T-cell (primary cell): ENCODE results near the gene KYAT1. TPM values are rescaled to one million over a fixed set of nuclear protein-coding genes. Genes with fewer than 3 reads are reported as not detected.

Experiments
- ATAC-seq, 4 experiments: fragments of 200-7000 bp in 3 of 4; fragments of 150-1000 bp in 1 of 4; cut with Tn5 transposase; replicated peaks in 1 of 4; 1 replicate in 3 of 4; 2 replicates in 1 of 4; pipeline ENCODE4 v1.10.0; 2021; ENCODE audit warnings: moderate library complexity in 3 of 4, mild to moderate bottlenecking in 2 of 4, moderate number of reproducible peaks in 1 of 4
- CTCF ChIA-PET, 2 donors: fragments of 300-600 bp; sonication (Branson Sonifier 250); formaldehyde crosslinking; loops; one replicate each; lab custom pipeline; 2022; ENCODE audit warnings: antibody characterized with exemption in 2 of 2; lab: Charles Lee
- POLR2A ChIA-PET, 2 donors: fragments of 300-600 bp; sonication (Branson Sonifier 250); formaldehyde crosslinking; loops; one replicate each; lab custom pipeline; 2022; ENCODE audit warnings: antibody characterized with exemption in 2 of 2; lab: Charles Lee
- DNase-seq, 35 experiments: peaks; one replicate each; pipeline versions ENCODE4 v3.0.0 to v3.0.0-alpha.2; 2013 to 2023
- H3K27ac ChIP-seq: one replicate; pipeline ENCODE4 v1.5.1; 2013; ENCODE audit warnings: low read length
- H3K27me3 ChIP-seq, 2 experiments: replicated peaks in 1 of 2; 1 replicate in 1 of 2; 2 replicates in 1 of 2; pipeline versions ENCODE4 v1.6.1 to v1.7.0; 2013; ENCODE audit warnings: low read length in 1 of 2, mixed read lengths in 1 of 2; ENCODE audit not compliant: control insufficient read depth in 2 of 2, insufficient read depth in 2 of 2; ENCODE audit errors: extremely low read depth in 1 of 2
- H3K36me3 ChIP-seq, 2 donors: 1 replicate in 1 of 2; 2 replicates in 1 of 2; pipeline versions ENCODE4 v1.6.1 to v1.7.0; 2013; ENCODE audit warnings: low read length in 1 of 2; ENCODE audit not compliant: control insufficient read depth in 2 of 2, insufficient read depth in 1 of 2; ENCODE audit errors: extremely low read depth in 1 of 2
- H3K4me1 ChIP-seq, 2 experiments: 1 replicate in 1 of 2; 2 replicates in 1 of 2; pipeline versions ENCODE4 v1.6.1 to v1.7.0; 2013; ENCODE audit warnings: low read length in 2 of 2, mixed read lengths in 1 of 2; ENCODE audit not compliant: insufficient read depth in 2 of 2, control insufficient read depth in 1 of 2; ENCODE audit errors: extremely low read depth in 1 of 2
- H3K4me3 ChIP-seq, 2 donors: 1 replicate in 1 of 2; 2 replicates in 1 of 2; pipeline versions ENCODE4 v1.5.1 to v1.7.0; 2013; ENCODE audit warnings: mild to moderate bottlenecking in 2 of 2, low read length in 1 of 2, moderate library complexity in 1 of 2; ENCODE audit not compliant: control insufficient read depth in 1 of 2; ENCODE audit errors: extremely low read depth in 1 of 2
- H3K9me3 ChIP-seq: 2 replicates; pipeline ENCODE4 v1.7.0; 2013
- H3K27ac Mint-ChIP-seq, 2 donors: one replicate each; pipeline ENCODE4 v1.8.0; 2020 to 2021; ENCODE audit warnings: mild to moderate bottlenecking in 2 of 2, mixed read lengths in 2 of 2
- H3K27me3 Mint-ChIP-seq, 2 donors: one replicate each; pipeline ENCODE4 v1.8.0; 2021 to 2022; ENCODE audit warnings: mixed read lengths in 2 of 2
- H3K36me3 Mint-ChIP-seq: one replicate; pipeline ENCODE4 v1.8.0; 2021; ENCODE audit warnings: mixed read lengths
- H3K4me1 Mint-ChIP-seq, 3 donors: one replicate each; pipeline ENCODE4 v1.8.0; 2020 to 2022; ENCODE audit warnings: mixed read lengths in 3 of 3, mild to moderate bottlenecking in 1 of 3
- H3K4me3 Mint-ChIP-seq, 3 donors: one replicate each; pipeline ENCODE4 v1.8.0; 2020 to 2022; ENCODE audit warnings: mild to moderate bottlenecking in 3 of 3, mixed read lengths in 3 of 3, moderate library complexity in 3 of 3
- H3K9me3 Mint-ChIP-seq, 3 donors: one replicate each; pipeline ENCODE4 v1.8.0; 2020 to 2022; ENCODE audit warnings: mixed read lengths in 3 of 3
- WGBS: methylation state at CpG from one replicate; pipeline ENCODE4 v1.1.5; 2013; ENCODE audit warnings: missing lambda C conversion rate; ENCODE audit not compliant: insufficient coverage; 5-methylcytosine and 5-hydroxymethylcytosine counted together
- total RNA-seq, 35 experiments: library from RNA in 6 of 35; stranded (reverse) in 6 of 35; fragments of 120-200 nt in 1 of 35; gene quantifications; one replicate each; pipeline versions ENCODE4 v1.2.1 to v1.2.4 and lab custom pipeline; 2013 to 2026

Gene KYAT1
- total RNA-seq, 5 donors from 2014 or later (not counting 1 experiment from before 2014, with no cell fraction given): 9.7 to 15.6 (median 11.7) TPM

DNA sequence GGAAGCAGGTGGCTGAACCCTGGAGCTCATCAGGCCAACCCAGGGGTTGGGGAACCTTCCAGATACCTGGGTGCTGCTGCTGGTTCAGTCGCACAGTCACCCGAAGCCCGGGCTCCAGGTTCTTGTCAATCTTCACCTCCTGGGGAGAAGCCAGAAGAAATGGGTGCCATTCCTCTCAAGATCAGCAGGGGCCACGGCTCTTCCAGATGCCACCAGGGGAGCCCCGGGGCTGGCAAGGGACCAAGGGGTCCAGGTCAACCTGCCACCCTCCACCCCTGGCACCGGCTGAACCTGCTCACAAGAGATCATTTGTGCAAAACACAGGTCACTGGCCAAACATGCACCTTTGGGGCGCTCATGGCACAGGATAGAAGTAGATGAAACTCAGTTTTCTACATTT lies 56.8 kb downstream of the KYAT1 start:
- no peaks in the 10 kb centered on the region for H3K9me3 ChIP-seq
- no peak overlapping the region for H3K4me3 ChIP-seq
- H3K27me3 ChIP-seq: no peaks in the 10 kb centered on the region
- H3K36me3 ChIP-seq: peaks cover 22 to 55% of the 10 kb centered on the region in 2 donors
- CTCF ChIA-PET: no interaction called here
- H3K4me1 ChIP-seq: peaks cover 0 to 25% of the 10 kb centered on the region in 2 experiments
- 94% methylated on average over 6 of the region's 7 CpGs for WGBS
- no peak for DNase-seq
- POLR2A ChIA-PET: interaction anchor here in 1 of 2 donors (0.6 kb wide), 1 partner anchor 98 kb away, joined by 6 read pairs; no protein-coding TSS in a partner anchor
- no peaks in the 10 kb centered on the region for H3K9me3 Mint-ChIP-seq
- peaks cover 24 to 34% (median 28%) of the 10 kb centered on the region in 3 donors for H3K4me1 Mint-ChIP-seq
- H3K27me3 Mint-ChIP-seq: no peaks in the 10 kb centered on the region
- no peak for ATAC-seq
- H3K27ac ChIP-seq: no peak overlapping the region
- H3K27ac Mint-ChIP-seq: no peak overlapping the region
- H3K36me3 Mint-ChIP-seq: peaks cover 23% of the 10 kb centered on the region
- no peak overlapping the region for H3K4me3 Mint-ChIP-seq

DNA sequence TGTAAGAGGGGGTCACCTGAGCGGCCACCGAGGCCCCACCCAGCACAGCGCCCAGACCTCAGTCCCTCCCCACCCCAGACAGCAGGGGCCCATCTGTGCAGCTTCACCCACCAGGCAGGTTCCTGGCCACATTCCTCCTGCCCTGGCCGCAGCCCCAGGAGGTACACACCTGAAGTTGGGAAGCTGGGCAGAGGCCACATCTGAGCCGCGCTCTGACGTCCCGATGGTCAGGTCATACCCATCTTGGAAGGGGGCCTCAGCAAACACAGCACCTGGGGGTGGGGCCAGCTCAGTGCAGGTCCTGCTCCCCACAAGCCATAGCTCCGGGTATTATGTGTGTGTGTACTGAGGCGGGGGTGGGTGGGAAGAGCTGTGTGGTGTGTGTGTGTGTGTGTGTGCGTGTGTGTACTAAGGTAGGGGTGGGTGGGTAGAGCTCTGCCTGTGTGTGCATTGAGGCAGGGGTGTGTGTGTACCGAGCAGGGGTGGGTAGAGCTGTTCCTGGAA lies 57.8 kb downstream of the KYAT1 start:
- Mint-ChIP-seq H3K4me3 (no peak overlapping the region), H3K36me3 (peaks cover 21% of the 10 kb centered on the region), H3K27ac (no peak overlapping the region), H3K27me3 (no peaks in the 10 kb centered on the region), H3K9me3 (no peaks in the 10 kb centered on the region), H3K4me1 (peaks cover 28 to 37% (median 30%) of the 10 kb centered on the region in 3 donors)
- Histone ChIP-seq H3K4me3 (no peak overlapping the region), H3K9me3 (no peaks in the 10 kb centered on the region), H3K27me3 (no peaks in the 10 kb centered on the region), H3K27ac (no peak overlapping the region), H3K36me3 (peaks cover 22 to 55% of the 10 kb centered on the region in 2 donors), H3K4me1 (peaks cover 0 to 29% of the 10 kb centered on the region in 2 experiments)
- WGBS: 97% methylated on average over 11 of the region's 12 CpGs
- ChIA-PET POLR2A (no interaction called here), CTCF (no interaction called here)
- no peak for ATAC-seq
- no peak for DNase-seq

DNA sequence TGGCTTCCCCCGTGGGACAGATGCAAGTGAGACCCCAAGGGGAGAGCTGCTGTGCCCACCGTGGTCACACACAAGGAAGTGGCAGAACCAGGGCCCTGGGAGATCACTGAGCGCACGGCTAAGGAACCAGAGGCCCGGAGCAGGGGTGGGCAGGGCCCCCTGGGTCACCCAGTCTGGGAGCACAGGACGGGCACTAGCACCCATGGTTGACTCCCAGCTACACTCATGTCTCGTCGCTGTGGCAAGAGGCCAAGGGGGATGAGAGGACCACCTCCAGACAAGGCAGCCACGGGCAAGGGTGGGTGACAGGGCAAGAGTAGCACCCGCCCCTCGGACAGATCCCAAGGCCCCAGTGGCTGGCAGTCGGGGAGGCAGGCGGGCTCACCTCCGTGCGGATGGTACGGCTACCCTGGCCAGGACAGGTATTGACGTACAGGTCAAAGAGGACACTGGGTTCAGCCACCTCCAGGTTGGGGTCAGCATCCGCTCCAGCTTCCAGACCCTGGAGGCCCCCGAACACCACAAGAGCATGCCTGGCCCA lies 58.3 kb downstream of the KYAT1 start:
- H3K9me3 Mint-ChIP-seq: no peaks in the 10 kb centered on the region
- no peaks in the 10 kb centered on the region for H3K27me3 ChIP-seq
- no peak overlapping the region for H3K4me3 Mint-ChIP-seq
- H3K36me3 ChIP-seq: peaks cover 22 to 55% of the 10 kb centered on the region in 2 donors
- no peak for ATAC-seq
- H3K36me3 Mint-ChIP-seq: peaks cover 18% of the 10 kb centered on the region
- peaks cover 23 to 32% (median 25%) of the 10 kb centered on the region in 3 donors for H3K4me1 Mint-ChIP-seq
- H3K27me3 Mint-ChIP-seq: no peaks in the 10 kb centered on the region
- no peak overlapping the region for H3K4me3 ChIP-seq
- no peak overlapping the region for H3K27ac ChIP-seq
- CTCF ChIA-PET: no interaction called here
- H3K9me3 ChIP-seq: no peaks in the 10 kb centered on the region
- no peak overlapping the region for H3K27ac Mint-ChIP-seq
- peaks cover 0 to 25% of the 10 kb centered on the region in 2 experiments for H3K4me1 ChIP-seq
- POLR2A ChIA-PET: no interaction called here
- WGBS: 94% methylated on average over 19 of the region's 19 CpGs
- DNase-seq: no peak

DNA sequence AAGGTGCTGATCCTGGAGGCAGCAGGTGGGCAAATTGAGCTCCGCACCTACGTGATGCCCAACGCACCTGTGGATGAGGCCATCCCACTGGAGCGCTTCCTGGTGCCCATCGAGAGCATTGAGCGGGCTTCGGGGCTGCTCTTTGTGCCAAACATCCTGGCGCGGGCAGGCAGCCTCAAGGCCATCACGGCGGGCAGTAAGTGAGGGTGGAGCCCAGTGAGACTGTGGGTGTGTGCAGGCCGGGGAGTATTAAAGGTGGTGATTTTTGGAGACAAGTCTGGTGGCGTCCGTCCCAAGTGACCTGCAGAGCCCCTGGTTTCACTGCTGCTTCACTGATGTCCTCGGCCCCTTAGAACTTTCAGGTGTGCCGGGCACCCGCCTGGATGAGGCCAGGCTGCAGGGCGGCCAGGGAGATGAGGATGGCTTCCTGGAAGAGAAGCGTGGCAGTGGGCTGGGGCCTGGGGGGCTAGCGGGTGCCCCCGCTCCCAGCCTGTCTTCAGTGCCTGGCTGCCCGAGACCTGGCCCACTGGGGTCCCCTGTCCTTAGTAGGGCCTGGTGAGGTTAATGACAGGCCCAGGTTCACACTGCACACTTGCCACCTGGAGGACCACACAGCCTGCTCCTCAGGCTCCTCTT lies 59.2 kb downstream of the KYAT1 start:
- CTCF ChIA-PET: no interaction called here
- no peak for DNase-seq
- H3K36me3 ChIP-seq: peaks cover 22 to 52% of the 10 kb centered on the region in 2 donors
- Mint-ChIP-seq H3K4me3 (no peak overlapping the region), H3K27me3 (no peaks in the 10 kb centered on the region), H3K27ac (peak overlapping the region in 1 of 2 donors; percentile 46), H3K9me3 (no peaks in the 10 kb centered on the region), H3K4me1 (peaks cover 13 to 30% (median 23%) of the 10 kb centered on the region in 3 donors), H3K36me3 (peaks cover 18% of the 10 kb centered on the region)
- ATAC-seq: no peak
- H3K4me1 ChIP-seq: peaks cover 0 to 26% of the 10 kb centered on the region in 2 experiments
- POLR2A ChIA-PET: no interaction called here
- H3K27ac ChIP-seq: no peak overlapping the region
- no peaks in the 10 kb centered on the region for H3K9me3 ChIP-seq
- WGBS: 98% methylated on average over 14 of the region's 22 CpGs
- no peaks in the 10 kb centered on the region for H3K27me3 ChIP-seq
- H3K4me3 ChIP-seq: no peak overlapping the region

DNA sequence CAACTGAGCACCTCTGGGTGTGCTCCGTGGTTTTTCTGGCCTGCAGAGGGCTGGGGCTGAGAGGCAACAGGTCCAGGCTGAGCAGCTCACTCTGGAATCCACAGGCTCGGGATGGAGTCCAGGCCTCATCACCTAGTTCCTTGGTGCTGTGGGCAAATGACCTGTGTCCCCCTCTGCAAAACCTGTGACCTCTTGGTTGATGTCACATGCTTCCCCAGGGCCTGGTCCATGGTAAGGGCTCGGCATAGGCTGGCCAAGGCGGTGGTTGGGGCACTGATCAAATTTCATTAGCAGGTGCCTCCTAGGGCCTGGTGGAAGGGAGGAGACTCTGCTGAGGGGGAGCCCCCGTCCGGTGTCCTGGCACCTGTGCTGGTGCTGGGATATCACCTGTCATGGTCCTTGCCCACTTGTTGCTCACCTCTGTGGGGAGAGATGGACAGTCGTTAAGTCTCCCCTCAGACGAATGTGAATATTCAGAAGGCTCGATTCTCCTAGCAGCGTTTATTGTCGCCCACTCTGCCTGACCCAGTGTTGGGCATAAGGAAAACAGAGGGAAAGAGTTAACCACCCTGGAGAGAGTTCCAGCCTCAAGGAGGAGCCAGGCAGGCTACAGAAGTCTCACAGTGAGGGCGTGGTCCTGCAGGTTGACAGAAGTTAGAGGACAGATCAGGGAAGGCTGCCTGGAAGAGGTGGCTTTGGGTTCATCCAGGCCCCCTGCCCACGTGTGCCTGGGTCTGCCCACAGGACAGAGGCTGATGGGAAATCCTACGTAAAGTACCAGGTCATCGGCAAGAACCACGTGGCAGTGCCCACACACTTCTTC lies 60.0 kb downstream of the KYAT1 start:
- H3K27me3 Mint-ChIP-seq: no peaks in the 10 kb centered on the region
- H3K9me3 ChIP-seq: no peaks in the 10 kb centered on the region
- peaks cover 0 to 27% of the 10 kb centered on the region in 2 experiments for H3K4me1 ChIP-seq
- peaks cover 22 to 45% of the 10 kb centered on the region in 2 donors for H3K36me3 ChIP-seq
- DNase-seq (no peak), ATAC-seq (no peak)
- H3K27me3 ChIP-seq: no peaks in the 10 kb centered on the region
- no peaks in the 10 kb centered on the region for H3K9me3 Mint-ChIP-seq
- peak overlapping the region in 1 of 2 donors; percentile 12 for H3K27ac Mint-ChIP-seq
- ChIA-PET POLR2A (no interaction called here), CTCF (interaction anchor here in 1 of 2 donors (0.6 kb wide), 1 partner anchor 102 kb away, joined by 7 read pairs; no protein-coding TSS in a partner anchor)
- H3K4me3 ChIP-seq: no peak overlapping the region
- H3K36me3 Mint-ChIP-seq: peaks cover 12% of the 10 kb centered on the region
- peaks cover 13 to 25% (median 25%) of the 10 kb centered on the region in 3 donors for H3K4me1 Mint-ChIP-seq
- peak overlapping the region in 2 of 3 donors; percentile 37 to 52 for H3K4me3 Mint-ChIP-seq
- 94% methylated on average over 12 of the region's 16 CpGs for WGBS
- no peak overlapping the region for H3K27ac ChIP-seq
